ENCODE data around the gene CUX1. TPM values are rescaled to one million over a fixed set of nuclear protein-coding genes. Genes with fewer than 3 reads are reported as not detected.

The CUX1 gene
- total and polyA plus RNA-seq, 2 of the 13 experiments (the other 11 are each of a cell fraction or from before 2014, with no cell fraction given) = 13.7 to 14.9 TPM

DNA sequence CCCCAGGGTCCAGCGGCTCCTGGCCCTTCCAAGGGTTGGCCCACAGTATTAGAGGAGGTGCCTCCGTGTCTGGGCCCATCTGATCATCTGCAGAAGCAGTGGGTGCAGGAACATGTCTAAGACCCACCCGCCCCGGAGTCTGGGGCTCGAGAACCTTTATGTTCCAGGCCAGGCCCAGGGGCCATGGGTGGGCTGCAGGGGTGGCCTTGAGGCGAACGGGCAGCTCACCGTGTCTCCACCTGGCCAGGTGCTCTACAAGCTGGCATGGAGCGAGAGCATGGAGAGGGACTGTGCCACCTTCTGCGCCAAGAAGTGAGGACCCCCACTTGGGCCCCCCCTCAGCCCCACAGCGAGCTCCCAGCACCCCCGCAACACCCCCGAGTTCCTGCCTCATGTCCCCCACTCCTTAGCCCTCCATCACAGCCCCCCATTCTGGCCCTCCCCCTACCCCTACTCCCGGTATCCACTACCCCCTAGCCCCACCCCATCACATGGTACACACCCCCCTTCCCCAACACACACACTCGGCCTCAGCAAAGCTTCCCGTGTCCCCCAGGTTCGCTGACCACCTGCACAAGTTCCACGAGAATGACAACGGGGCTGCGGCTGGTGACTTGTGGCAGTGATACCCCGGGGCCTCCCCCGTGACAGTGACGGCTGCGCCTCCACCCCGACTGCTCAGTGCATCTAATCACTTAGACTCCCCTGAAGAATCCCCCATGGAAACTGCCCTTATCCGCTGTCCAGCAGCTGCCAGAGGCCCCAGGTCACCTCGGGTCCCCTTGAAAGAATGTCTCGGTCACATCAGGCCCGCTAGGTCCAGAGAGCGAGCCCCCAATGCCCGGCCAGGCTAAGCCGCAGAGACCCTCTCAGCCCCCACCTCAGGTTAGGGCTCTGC lies 465.3 kb downstream of the CUX1 start:
- no peak for TF ChIP-seq BRD4 (CRISPR knock-in tag; IDR thresholded peaks at IDR 0.05)
- TF ChIP-seq ZNF772 (CRISPR knock-in tag; IDR thresholded peaks at IDR 0.05) = no peak
- TF ChIP-seq KAT7 (CRISPR knock-in tag; IDR thresholded peaks at IDR 0.05; ENCODE audit: borderline replicate concordance) = no peak
- no peak for TF ChIP-seq FIP1L1 (IDR thresholded peaks at IDR 0.05; ENCODE audit: borderline replicate concordance, insufficient read depth, low read depth, low read length)
- TF ChIP-seq IRX3 (CRISPR knock-in tag; IDR thresholded peaks at IDR 0.05; ENCODE audit: borderline replicate concordance, low read depth) = no peak
- no peak for TF ChIP-seq ZNF180 (CRISPR knock-in tag; IDR thresholded peaks at IDR 0.05; ENCODE audit: borderline replicate concordance, low read depth)
- no peak for TF ChIP-seq ZNF615 (CRISPR knock-in tag; IDR thresholded peaks at IDR 0.05; ENCODE audit: borderline replicate concordance)
- no peak for TF ChIP-seq YEATS2 (CRISPR knock-in tag; IDR thresholded peaks at IDR 0.05; ENCODE audit: borderline replicate concordance)
- TF ChIP-seq KLF11 (CRISPR knock-in tag; IDR thresholded peaks at IDR 0.05) = no peak
- TF ChIP-seq, protein P1, sequence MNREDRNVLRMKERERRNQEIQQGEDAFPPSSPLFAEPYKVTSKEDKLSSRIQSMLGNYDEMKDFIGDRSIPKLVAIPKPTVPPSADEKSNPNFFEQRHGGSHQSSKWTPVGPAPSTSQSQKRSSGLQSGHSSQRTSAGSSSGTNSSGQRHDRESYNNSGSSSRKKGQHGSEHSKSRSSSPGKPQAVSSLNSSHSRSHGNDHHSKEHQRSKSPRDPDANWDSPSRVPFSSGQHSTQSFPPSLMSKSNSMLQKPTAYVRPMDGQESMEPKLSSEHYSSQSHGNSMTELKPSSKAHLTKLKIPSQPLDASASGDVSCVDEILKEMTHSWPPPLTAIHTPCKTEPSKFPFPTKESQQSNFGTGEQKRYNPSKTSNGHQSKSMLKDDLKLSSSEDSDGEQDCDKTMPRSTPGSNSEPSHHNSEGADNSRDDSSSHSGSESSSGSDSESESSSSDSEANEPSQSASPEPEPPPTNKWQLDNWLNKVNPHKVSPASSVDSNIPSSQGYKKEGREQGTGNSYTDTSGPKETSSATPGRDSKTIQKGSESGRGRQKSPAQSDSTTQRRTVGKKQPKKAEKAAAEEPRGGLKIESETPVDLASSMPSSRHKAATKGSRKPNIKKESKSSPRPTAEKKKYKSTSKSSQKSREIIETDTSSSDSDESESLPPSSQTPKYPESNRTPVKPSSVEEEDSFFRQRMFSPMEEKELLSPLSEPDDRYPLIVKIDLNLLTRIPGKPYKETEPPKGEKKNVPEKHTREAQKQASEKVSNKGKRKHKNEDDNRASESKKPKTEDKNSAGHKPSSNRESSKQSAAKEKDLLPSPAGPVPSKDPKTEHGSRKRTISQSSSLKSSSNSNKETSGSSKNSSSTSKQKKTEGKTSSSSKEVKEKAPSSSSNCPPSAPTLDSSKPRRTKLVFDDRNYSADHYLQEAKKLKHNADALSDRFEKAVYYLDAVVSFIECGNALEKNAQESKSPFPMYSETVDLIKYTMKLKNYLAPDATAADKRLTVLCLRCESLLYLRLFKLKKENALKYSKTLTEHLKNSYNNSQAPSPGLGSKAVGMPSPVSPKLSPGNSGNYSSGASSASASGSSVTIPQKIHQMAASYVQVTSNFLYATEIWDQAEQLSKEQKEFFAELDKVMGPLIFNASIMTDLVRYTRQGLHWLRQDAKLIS (CRISPR knock-in tag; IDR thresholded peaks at IDR 0.05) = no peak
- TF ChIP-seq AKAP8 (CRISPR knock-in tag; IDR thresholded peaks at IDR 0.05) = no peak
- TF ChIP-seq ZNF776 (CRISPR knock-in tag; IDR thresholded peaks at IDR 0.05) = no peak
- no peak for TF ChIP-seq TP53 (CRISPR knock-in tag; conservative IDR thresholded peaks at IDR 0.05)
- TF ChIP-seq, protein P2, sequence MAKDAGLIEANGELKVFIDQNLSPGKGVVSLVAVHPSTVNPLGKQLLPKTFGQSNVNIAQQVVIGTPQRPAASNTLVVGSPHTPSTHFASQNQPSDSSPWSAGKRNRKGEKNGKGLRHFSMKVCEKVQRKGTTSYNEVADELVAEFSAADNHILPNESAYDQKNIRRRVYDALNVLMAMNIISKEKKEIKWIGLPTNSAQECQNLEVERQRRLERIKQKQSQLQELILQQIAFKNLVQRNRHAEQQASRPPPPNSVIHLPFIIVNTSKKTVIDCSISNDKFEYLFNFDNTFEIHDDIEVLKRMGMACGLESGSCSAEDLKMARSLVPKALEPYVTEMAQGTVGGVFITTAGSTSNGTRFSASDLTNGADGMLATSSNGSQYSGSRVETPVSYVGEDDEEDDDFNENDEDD (CRISPR knock-in tag; IDR thresholded peaks at IDR 0.05; ENCODE audit: borderline replicate concordance) = no peak
- TF ChIP-seq ZNF616 (CRISPR knock-in tag; IDR thresholded peaks at IDR 0.05; ENCODE audit: low read depth) = no peak
- Histone ChIP-seq H3K4me3 (replicated peaks in 1 of 3; ENCODE audit: insufficient read depth in 1 of 3, low read depth in 2 of 3, low read length in 3 of 3) (no peak overlapping the region), H2AFZ (ENCODE audit: low read length) (no peak overlapping the region), H3K79me2 (ENCODE audit: insufficient read depth, low read length) (no peaks in the 10 kb centered on the region), H3K27ac (ENCODE audit: extremely low read length, insufficient read depth, low read length) (no peak overlapping the region), H3K36me3 (replicated peaks in 1 of 2; ENCODE audit: control insufficient read depth in 1 of 2, insufficient read depth in 2 of 2, low read length in 2 of 2) (no peaks in the 10 kb centered on the region), H3K4me1 (ENCODE audit: insufficient read depth, low read length) (peaks cover 22% of the 10 kb centered on the region), H3K27me3 (ENCODE audit: control insufficient read depth in 1 of 2, insufficient read depth in 2 of 2, low read length in 2 of 2) (peaks cover 0 to 6% of the 10 kb centered on the region in 2 experiments; a peak in 3 of 5 replicates), H3K9me3 (ENCODE audit: low read length) (no peaks in the 10 kb centered on the region), H4K20me1 (ENCODE audit: insufficient read depth, low read length) (no peaks in the 10 kb centered on the region), H3K4me2 (ENCODE audit: low read depth, low read length) (no peak overlapping the region), H3K9ac (ENCODE audit: insufficient read depth, low read depth, low read length) (no peak overlapping the region)
- ChIA-PET POLR2A (no interaction called here), CTCF (ENCODE audit: low intra/inter-chr PET ratio, low total read pairs) (no interaction called here)
- intact Hi-C loops (cut with micrococcal nuclease; ENCODE audit: unreplicated experiment) (no loop called here), in situ Hi-C loops (cut with HindIII; ENCODE audit: extremely low pct_ligation_motif_present, low pct_unique_long_range_greater_than_20kb) (no loop called here)
- 81% methylated on average over 23 of the region's 32 CpGs for WGBS (ENCODE audit: low lambda C conversion rate)
- no peak for DNase-seq (ENCODE audit: low spot score)
- FAIRE-seq = no peak
- BruUV-seq (replicated peaks) = no TSS peak
- no peak for ATAC-seq
